Measurements from ENCODE around the gene CCSER1. TPM values are rescaled to one million over a fixed set of nuclear protein-coding genes. Genes with fewer than 3 reads are reported as not detected.

The CCSER1 gene
- polyA plus RNA-seq, 1 donor from 2014 or later: 20.8 TPM

- no peak for TF ChIP-seq EZH2 (IDR thresholded peaks at IDR 0.05; ENCODE audit: borderline replicate concordance, insufficient read depth, low read length, poor library complexity, severe bottlenecking)
- TF ChIP-seq TAF1 (IDR thresholded peaks at IDR 0.05; ENCODE audit: low read depth): no peak
- Histone ChIP-seq H2AFZ (ENCODE audit: low read depth, low read length) (no peak overlapping the region), H3K9ac (ENCODE audit: low read length) (no peak overlapping the region)
Measured at GRCh38 chr4:90621080-90621479, 493.9 kb downstream of the CCSER1 start.

GRCh38 chr4:90624781-90625180 is 497.6 kb downstream of the CCSER1 start:
- TF ChIP-seq EZH2 (IDR thresholded peaks at IDR 0.05; ENCODE audit: borderline replicate concordance, insufficient read depth, low read length, poor library complexity, severe bottlenecking) (no peak), TAF1 (IDR thresholded peaks at IDR 0.05; ENCODE audit: low read depth) (no peak), EP300 (conservative IDR thresholded peaks at IDR 0.05; ENCODE audit: poor library complexity, severe bottlenecking) (no peak), SMC3 (conservative IDR thresholded peaks at IDR 0.05; ENCODE audit: poor library complexity) (no peak), RAD21 (conservative IDR thresholded peaks at IDR 0.05) (no peak), CTCF (IDR thresholded peaks at IDR 0.05; ENCODE audit: poor library complexity, severe bottlenecking) (no peak), MXI1 (conservative IDR thresholded peaks at IDR 0.05; ENCODE audit: poor library complexity, severe bottlenecking) (no peak), POLR2AphosphoS5 (IDR thresholded peaks at IDR 0.05) (no peak), REST (IDR thresholded peaks at IDR 0.05; ENCODE audit: borderline replicate concordance) (no peak)
- Histone ChIP-seq H3K27ac (ENCODE audit: low read length) (no peak overlapping the region), H3K36me3 (ENCODE audit: insufficient read depth, low read length) (no peaks in the 10 kb centered on the region), H3K4me2 (ENCODE audit: low read length) (no peak overlapping the region), H3K27me3 (ENCODE audit: insufficient read depth, low read depth, low read length) (no peaks in the 10 kb centered on the region), H3F3A (ENCODE audit: insufficient read depth, low read length, poor library complexity, severe bottlenecking) (no peaks in the 10 kb centered on the region), H3K79me2 (replicated peaks; ENCODE audit: insufficient read depth, low read length) (no peaks in the 10 kb centered on the region), H4K20me1 (ENCODE audit: insufficient read depth) (no peaks in the 10 kb centered on the region), H3K9ac (ENCODE audit: low read length) (no peak overlapping the region), H3K9me3 (ENCODE audit: low read length) (no peaks in the 10 kb centered on the region), H3K9me2 (ENCODE audit: insufficient read depth, low read length) (no peaks in the 10 kb centered on the region), H3K4me3 (ENCODE audit: low read length) (no peak overlapping the region), H2AFZ (ENCODE audit: low read depth, low read length) (no peak overlapping the region)

More at GRCh38 chr4:90621080-90621479, 493.9 kb downstream of the CCSER1 start:
- Histone ChIP-seq H3K27ac (ENCODE audit: low read length) (no peak overlapping the region), H3K4me3 (ENCODE audit: low read length) (no peak overlapping the region), H3K9me3 (ENCODE audit: low read length) (no peaks in the 10 kb centered on the region), H3K9me2 (ENCODE audit: insufficient read depth, low read length) (no peaks in the 10 kb centered on the region), H4K20me1 (ENCODE audit: insufficient read depth) (no peaks in the 10 kb centered on the region), H3K36me3 (ENCODE audit: insufficient read depth, low read length) (no peaks in the 10 kb centered on the region), H3K4me2 (ENCODE audit: low read length) (no peak overlapping the region), H3K79me2 (replicated peaks; ENCODE audit: insufficient read depth, low read length) (no peaks in the 10 kb centered on the region), H3F3A (ENCODE audit: insufficient read depth, low read length, poor library complexity, severe bottlenecking) (no peaks in the 10 kb centered on the region), H3K27me3 (ENCODE audit: insufficient read depth, low read depth, low read length) (no peaks in the 10 kb centered on the region)

All from neural cell (in vitro differentiated cells).